IMR-90 (cell line): ENCODE data around the gene ZNF282. TPM values are rescaled to one million over a fixed set of nuclear protein-coding genes. Genes with fewer than 3 reads are reported as not detected.

ENCODE experiments used
- ATAC-seq: fragments of 200-7000 bp; cut with Tn5 transposase; 2 replicates; pipeline ENCODE4 v1.9.1; 2020; ENCODE audit warnings: low read depth, mild to moderate bottlenecking, moderate library complexity
- BruUV-seq: library from RNA; stranded (reverse); fragments of 400-500 nt; replicated peaks from 2 replicates; lab custom pipeline; 2021; lab: Mats Ljungman, UMichigan
- CTCF ChIA-PET: fragments of 300-600 bp; formaldehyde crosslinking; extraction: SDS; loops from one replicate; lab custom pipeline; 2021; ENCODE audit warnings: antibody characterized with exemption; lab: Yijun Ruan, JAX
- POLR2A ChIA-PET: fragments of 300-600 bp; sonication (Branson Sonifier 250); formaldehyde crosslinking; loops from one replicate; lab custom pipeline; 2022; ENCODE audit warnings: antibody characterized with exemption; ENCODE audit not compliant: unreplicated experiment; lab: Charles Lee
- DNase-seq: peaks from one replicate; pipeline ENCODE4 v3.0.0; 2013
- H2AFZ ChIP-seq: replicated peaks from 2 replicates; pipeline ENCODE3; 2013; ENCODE audit warnings: low read length, mild to moderate bottlenecking; ENCODE audit not compliant: poor library complexity
- H2AK5ac ChIP-seq: 2 replicates; pipeline ENCODE4 v1.6.1; 2013; ENCODE audit warnings: low read depth, low read length, inconsistent platforms
- H2AK9ac ChIP-seq: replicated peaks from 2 replicates; pipeline ENCODE3; 2013; ENCODE audit warnings: mild to moderate bottlenecking, low read depth, low read length, moderate library complexity; ENCODE audit not compliant: poor library complexity
- H2BK120ac ChIP-seq: 2 replicates; pipeline ENCODE4 v1.6.1; 2013; ENCODE audit warnings: low read depth, low read length, inconsistent platforms
- H2BK15ac ChIP-seq: 3 replicates; pipeline ENCODE4 v1.6.1; 2013; ENCODE audit warnings: low read depth, low read length, inconsistent platforms
- H2BK20ac ChIP-seq: 2 replicates; pipeline ENCODE4 v1.6.1; 2013; ENCODE audit warnings: low read depth, mild to moderate bottlenecking, inconsistent platforms, low read length, moderate library complexity
- H2BK5ac ChIP-seq: 2 replicates; pipeline ENCODE4 v1.6.1; 2013; ENCODE audit warnings: mild to moderate bottlenecking, low read depth, low read length, inconsistent platforms; ENCODE audit not compliant: poor library complexity, severe bottlenecking
- H3K14ac ChIP-seq: replicated peaks from 2 replicates; pipeline ENCODE4 v1.6.1; 2013; ENCODE audit warnings: low read depth, low read length, inconsistent platforms
- H3K18ac ChIP-seq: 2 replicates; pipeline ENCODE4 v1.6.1; 2013; ENCODE audit warnings: low read depth, low read length, control low read depth
- H3K23ac ChIP-seq: 2 replicates; pipeline ENCODE4 v1.6.1; 2013; ENCODE audit warnings: low read depth, low read length, inconsistent platforms
- H3K27ac ChIP-seq: 2 replicates; pipeline ENCODE4 v1.5.1; 2013; ENCODE audit warnings: mild to moderate bottlenecking, control low read depth, low read length; ENCODE audit not compliant: insufficient read depth
- H3K27me3 ChIP-seq: 2 replicates; pipeline ENCODE4 v1.6.1; 2013; ENCODE audit warnings: low read length; ENCODE audit not compliant: control insufficient read depth, insufficient read depth
- H3K36me3 ChIP-seq: 2 replicates; pipeline ENCODE4 v1.6.1; 2013; ENCODE audit warnings: low read length, mixed read lengths; ENCODE audit not compliant: control insufficient read depth, insufficient read depth
- H3K4ac ChIP-seq: 2 replicates; pipeline ENCODE4 v1.6.1; 2013; ENCODE audit warnings: low read depth, low read length, inconsistent platforms
- H3K4me1 ChIP-seq: 2 replicates; pipeline ENCODE4 v1.6.1; 2013; ENCODE audit warnings: low read length, mixed read lengths; ENCODE audit not compliant: control insufficient read depth, insufficient read depth
- H3K4me2 ChIP-seq: 2 replicates; pipeline ENCODE4 v1.6.1; 2013; ENCODE audit warnings: low read depth, mild to moderate bottlenecking, control low read depth, low read length, moderate library complexity
- H3K4me3 ChIP-seq: 2 replicates; pipeline ENCODE4 v1.5.1; 2013; ENCODE audit warnings: low read depth, mild to moderate bottlenecking, control low read depth, low read length, moderate library complexity; ENCODE audit not compliant: insufficient read depth
- H3K56ac ChIP-seq: 2 replicates; pipeline ENCODE4 v1.6.1; 2013; ENCODE audit warnings: low read length, inconsistent platforms; ENCODE audit not compliant: insufficient read depth; ENCODE audit errors: extremely low read depth
- H3K79me1 ChIP-seq, 2 experiments: 2 replicates each; pipeline ENCODE4 v1.6.1; 2013; ENCODE audit warnings: low read length in 2 of 2, inconsistent platforms in 1 of 2, low read depth in 1 of 2
- H3K9ac ChIP-seq: 2 replicates; pipeline ENCODE4 v1.6.1; 2013; ENCODE audit warnings: low read depth, low read length, control low read depth
- H3K9me1 ChIP-seq: 2 replicates; pipeline ENCODE4 v1.6.1; 2013; ENCODE audit warnings: low read length, inconsistent platforms; ENCODE audit not compliant: insufficient read depth
- H3K9me3 ChIP-seq: 2 replicates; pipeline ENCODE4 v1.6.1; 2013; ENCODE audit warnings: low read length; ENCODE audit not compliant: control insufficient read depth, insufficient read depth
- H4K20me1 ChIP-seq: 2 replicates; pipeline ENCODE4 v1.6.1; 2013; ENCODE audit warnings: low read length, inconsistent platforms; ENCODE audit not compliant: insufficient read depth
- H4K5ac ChIP-seq: 2 replicates; pipeline ENCODE4 v1.6.1; 2013; ENCODE audit warnings: mild to moderate bottlenecking, low read depth, low read length, control low read depth
- H4K8ac ChIP-seq, 2 experiments: 2 replicates each; pipeline ENCODE4 v1.6.1; 2013; ENCODE audit warnings: low read depth in 2 of 2, low read length in 2 of 2, control low read depth in 1 of 2, inconsistent platforms in 1 of 2
- H4K91ac ChIP-seq: 2 replicates; pipeline ENCODE4 v1.6.1; 2013; ENCODE audit warnings: low read depth, low read length, inconsistent platforms; ENCODE audit not compliant: insufficient read depth
- BHLHE40 ChIP-seq: fragments of 150-350 bp; IDR thresholded peaks from 2 replicates; pipeline ENCODE4 v1.6.1; 2016; ENCODE audit warnings: mild to moderate bottlenecking, low read depth, low read length
- CEBPB ChIP-seq: IDR thresholded peaks from 2 replicates; pipeline ENCODE4 v1.6.1; 2012; ENCODE audit warnings: low read depth, low read length, improper control_type of control experiment
- MAFK ChIP-seq: IDR thresholded peaks from 2 replicates; pipeline ENCODE4 v1.6.1; 2012; ENCODE audit warnings: low read depth, low read length, improper control_type of control experiment
- RAD21 ChIP-seq: IDR thresholded peaks from 2 replicates; pipeline ENCODE4 v1.6.1; 2012; ENCODE audit warnings: low read length, improper control_type of control experiment
- USF2 ChIP-seq: fragments of 150-350 bp; IDR thresholded peaks from 2 replicates; pipeline ENCODE4 v1.6.1; 2017; ENCODE audit warnings: mild to moderate bottlenecking, antibody characterized with exemption, low read length, low read depth
- WGBS, 2 experiments: methylation state at CpG; one replicate each; pipeline versions ENCODE4 v1.1.5 to v1.1.7; 2013; ENCODE audit warnings: missing lambda C conversion rate in 2 of 2; ENCODE audit not compliant: insufficient read length in 1 of 2; ENCODE audit errors: extremely low coverage in 2 of 2; 5-methylcytosine and 5-hydroxymethylcytosine counted together
- dilution Hi-C: fragments of 300-500 bp; cut with HindIII; formaldehyde crosslinking; loops from one replicate; pipeline ENCODE4 v1.14.3; 2018; ENCODE audit warnings: low sequenced_read_pairs; ENCODE audit not compliant: unreplicated experiment
- in situ Hi-C: fragments of 300-500 bp; cut with MboI; formaldehyde crosslinking; loops from 3 replicates; pipeline ENCODE4 v1.14.3; 2019; ENCODE audit warnings: low sequenced_read_pairs, inconsistent platforms, mixed read lengths
- intact Hi-C: fragments of 100-400 bp; cut with micrococcal nuclease; formaldehyde crosslinking; loops from 2 replicates; pipeline ENCODE4 v1.10.0; 2022
- polyA plus RNA-seq, 3 experiments: library from polyadenylated mRNA; depleted of rRNA; stranded (reverse); fragments of >200 nt; gene quantifications; 2 replicates each; pipeline ENCODE4 v1.2.3, GENCODE V29; 2012; ENCODE audit warnings: low replicate concordance in 1 of 3
- total RNA-seq: library from RNA; depleted of rRNA; stranded (reverse); fragments of >200 nt; gene quantifications from 2 replicates; pipeline ENCODE4 v1.2.3, GENCODE V29; 2012

Gene ZNF282
- total and polyA plus RNA-seq, 2 of the 4 experiments (the other 2 are of a cell fraction) = 7.2 to 11.9 TPM

GRCh38 chr7:149256568-149256967 lies 61.2 kb downstream of the ZNF282 start:
- ATAC-seq (no peak), DNase-seq (no peak)
- in situ Hi-C loops (no loop called here), intact Hi-C loops (no loop called here), dilution Hi-C loops (no loop called here)
- Histone ChIP-seq H3K9ac (no peak overlapping the region), H3K18ac (no peak overlapping the region), H3K36me3 (peaks cover 39% of the 10 kb centered on the region), H3K4me2 (no peak overlapping the region), H3K23ac (no peak overlapping the region), H2BK15ac (no peak overlapping the region), H3K9me3 (no peaks in the 10 kb centered on the region), H2AK9ac (no peak overlapping the region), H3K27me3 (no peaks in the 10 kb centered on the region), H3K4me1 (peaks cover 3% of the 10 kb centered on the region), H3K79me1 (peaks cover 8 to 12% of the 10 kb centered on the region in 2 experiments; a peak in 1 of 4 replicates), H4K5ac (no peak overlapping the region), H3K9me1 (peaks cover 8% of the 10 kb centered on the region; the same call in 1 of the 2 replicates), H3K4me3 (no peak overlapping the region), H2AK5ac (no peak overlapping the region), H3K4ac (no peak overlapping the region), H4K91ac (no peak overlapping the region), H2BK20ac (no peak overlapping the region), H3K14ac (no peak overlapping the region), H4K8ac (no peak overlapping the region), H3K27ac (no peak overlapping the region), H2AFZ (no peak overlapping the region), H4K20me1 (no peaks in the 10 kb centered on the region), H3K56ac (no peak overlapping the region), H2BK120ac (no peak overlapping the region), H2BK5ac (no peak overlapping the region)
- no CpG with 5 or more reads among the region's 4 CpGs for WGBS, 2 experiments
- BruUV-seq = no TSS peak
- POLR2A ChIA-PET = no interaction called here
- TF ChIP-seq USF2 (no peak), MAFK (no peak), CEBPB (no peak), RAD21 (no peak), BHLHE40 (no peak)
- CTCF ChIA-PET = no interaction called here
